OCI-LY7 (cell line): ENCODE measurements around the gene GBP4.

Source experiments
- EZH2phosphoT487 ChIP-seq: fragments of 200-600 bp; sonication (generic); IDR thresholded peaks from 2 replicates; pipeline ENCODE4 v1.6.1; 2018; ENCODE audit warnings: low read depth, borderline replicate concordance, mild to moderate bottlenecking, mixed run types, antibody characterized with exemption, low read length, moderate library complexity, mixed read lengths
- TF ChIP-seq, protein P1 (sequence below): fragments of 200-600 bp; sonication (generic); conservative IDR thresholded peaks from 2 replicates; pipeline ENCODE4 v1.5.1; 2014; ENCODE audit warnings: mild to moderate bottlenecking, antibody characterized with exemption, low read length, moderate library complexity, mixed read lengths

DNA sequence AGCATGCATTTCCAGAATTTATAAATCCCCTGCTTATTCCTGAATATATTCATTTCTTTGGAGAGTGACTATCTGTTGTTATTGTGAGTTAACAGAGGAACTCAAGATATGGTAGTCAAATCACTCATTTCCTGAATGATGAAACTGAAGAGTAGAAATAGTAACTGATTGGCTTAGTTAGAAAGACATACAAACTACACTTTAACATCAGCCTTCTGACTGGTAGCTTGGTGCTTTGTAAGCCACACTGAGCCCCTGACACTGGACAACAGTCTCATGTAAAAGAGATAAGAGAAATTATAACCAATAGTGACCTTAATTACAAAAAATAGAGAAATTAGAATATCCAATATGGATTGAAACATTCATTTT lies 27.7 kb downstream of the GBP4 start:
- TF ChIP-seq, protein P1, sequence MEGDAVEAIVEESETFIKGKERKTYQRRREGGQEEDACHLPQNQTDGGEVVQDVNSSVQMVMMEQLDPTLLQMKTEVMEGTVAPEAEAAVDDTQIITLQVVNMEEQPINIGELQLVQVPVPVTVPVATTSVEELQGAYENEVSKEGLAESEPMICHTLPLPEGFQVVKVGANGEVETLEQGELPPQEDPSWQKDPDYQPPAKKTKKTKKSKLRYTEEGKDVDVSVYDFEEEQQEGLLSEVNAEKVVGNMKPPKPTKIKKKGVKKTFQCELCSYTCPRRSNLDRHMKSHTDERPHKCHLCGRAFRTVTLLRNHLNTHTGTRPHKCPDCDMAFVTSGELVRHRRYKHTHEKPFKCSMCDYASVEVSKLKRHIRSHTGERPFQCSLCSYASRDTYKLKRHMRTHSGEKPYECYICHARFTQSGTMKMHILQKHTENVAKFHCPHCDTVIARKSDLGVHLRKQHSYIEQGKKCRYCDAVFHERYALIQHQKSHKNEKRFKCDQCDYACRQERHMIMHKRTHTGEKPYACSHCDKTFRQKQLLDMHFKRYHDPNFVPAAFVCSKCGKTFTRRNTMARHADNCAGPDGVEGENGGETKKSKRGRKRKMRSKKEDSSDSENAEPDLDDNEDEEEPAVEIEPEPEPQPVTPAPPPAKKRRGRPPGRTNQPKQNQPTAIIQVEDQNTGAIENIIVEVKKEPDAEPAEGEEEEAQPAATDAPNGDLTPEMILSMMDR, result no peak
- TF ChIP-seq EZH2phosphoT487, result no peak
